Testis (tissue), 2 donors: ENCODE data around the gene DEXI.

Source experiments
- POLR2A ChIP-seq: fragments of 450-650 bp; IDR thresholded peaks from one replicate; pipeline ENCODE4 v1.6.1; 2017; ENCODE audit warnings: antibody characterized with exemption, mild to moderate bottlenecking, moderate library complexity
- TF ChIP-seq, protein P1 (sequence below), 3 experiments: fragments of 450-650 bp in 2 of 3; fragments of 200-600 bp in 1 of 3; sonication (generic) in 1 of 3; IDR thresholded peaks; one replicate each; pipeline ENCODE4 v1.5.1; 2016 to 2019; ENCODE audit warnings: antibody characterized with exemption in 3 of 3, mild to moderate bottlenecking in 2 of 3, moderate library complexity in 1 of 3

DNA sequence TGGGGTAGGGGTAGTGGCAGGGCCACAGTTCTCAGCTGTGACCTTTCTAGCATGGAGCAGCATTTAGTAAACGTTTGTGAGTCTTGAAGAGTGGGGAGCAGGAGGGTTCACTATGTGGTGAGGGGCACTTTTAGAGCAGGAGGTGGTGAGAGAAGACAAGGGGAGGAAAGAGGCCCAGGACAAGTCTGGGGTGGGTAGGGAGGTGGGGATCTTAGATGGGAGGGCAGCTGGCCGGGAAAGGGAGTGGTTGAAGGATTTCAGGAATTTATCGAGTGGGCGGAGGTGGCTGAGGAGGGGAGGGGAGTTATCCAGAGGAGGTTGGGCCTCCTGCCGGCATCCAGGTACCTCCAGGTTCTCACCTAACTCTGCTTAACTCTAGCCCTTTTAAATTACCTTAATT is 4.0 kb upstream of the DEXI start:
- no peak for TF ChIP-seq POLR2A
- TF ChIP-seq, protein P1, sequence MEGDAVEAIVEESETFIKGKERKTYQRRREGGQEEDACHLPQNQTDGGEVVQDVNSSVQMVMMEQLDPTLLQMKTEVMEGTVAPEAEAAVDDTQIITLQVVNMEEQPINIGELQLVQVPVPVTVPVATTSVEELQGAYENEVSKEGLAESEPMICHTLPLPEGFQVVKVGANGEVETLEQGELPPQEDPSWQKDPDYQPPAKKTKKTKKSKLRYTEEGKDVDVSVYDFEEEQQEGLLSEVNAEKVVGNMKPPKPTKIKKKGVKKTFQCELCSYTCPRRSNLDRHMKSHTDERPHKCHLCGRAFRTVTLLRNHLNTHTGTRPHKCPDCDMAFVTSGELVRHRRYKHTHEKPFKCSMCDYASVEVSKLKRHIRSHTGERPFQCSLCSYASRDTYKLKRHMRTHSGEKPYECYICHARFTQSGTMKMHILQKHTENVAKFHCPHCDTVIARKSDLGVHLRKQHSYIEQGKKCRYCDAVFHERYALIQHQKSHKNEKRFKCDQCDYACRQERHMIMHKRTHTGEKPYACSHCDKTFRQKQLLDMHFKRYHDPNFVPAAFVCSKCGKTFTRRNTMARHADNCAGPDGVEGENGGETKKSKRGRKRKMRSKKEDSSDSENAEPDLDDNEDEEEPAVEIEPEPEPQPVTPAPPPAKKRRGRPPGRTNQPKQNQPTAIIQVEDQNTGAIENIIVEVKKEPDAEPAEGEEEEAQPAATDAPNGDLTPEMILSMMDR (IDR thresholded peaks at IDR 0.05): no peak
